H7 (cell line): ENCODE data around the gene GSN. TPM values are rescaled to one million over a fixed set of nuclear protein-coding genes. Genes with fewer than 3 reads are reported as not detected.
"Not testable (repeated sequence)": the region's sequence is repeated elsewhere in the genome, so short reads cannot be mapped to it uniquely, and the experiment has no call there.

Experiments used
- DNase-seq: peaks from one replicate; pipeline ENCODE4 v3.0.0; 2012
- H3K27me3 ChIP-seq: 2 replicates; pipeline ENCODE4 v1.6.0; 2011; ENCODE audit warnings: mild to moderate bottlenecking, low read length; ENCODE audit not compliant: control insufficient read depth, insufficient read depth
- H3K36me3 ChIP-seq: replicated peaks from 2 replicates; pipeline ENCODE4 v1.5.1; 2011; ENCODE audit warnings: low read length; ENCODE audit not compliant: control insufficient read depth, insufficient read depth
- H3K4me3 ChIP-seq: 2 replicates; pipeline ENCODE4 v1.5.1; 2011; ENCODE audit warnings: low read depth, mild to moderate bottlenecking, control low read depth, low read length, moderate library complexity; ENCODE audit not compliant: insufficient read depth
- total RNA-seq: library from RNA; depleted of rRNA; stranded (reverse); fragments of >200 nt; shearing (Covaris generic); gene quantifications from 2 replicates; pipeline ENCODE4 v1.2.3, GENCODE V29; 2014

Gene GSN
- total RNA-seq, 1 experiment from 2014 or later, result 73.0 TPM

GRCh38 chr9:121284733-121285451 lies 16.9 kb downstream of the GSN start:
- Histone ChIP-seq H3K27me3 (peaks cover 72% of the 10 kb centered on the region), H3K4me3 (no peak overlapping the region), H3K36me3 (no peaks in the 10 kb centered on the region; the same call in 1 of the 2 replicates)
- no peak for DNase-seq

GRCh38 chr9:121285835-121286687 lies 18.1 kb downstream of the GSN start:
- H3K36me3 ChIP-seq, result no peaks in the 10 kb centered on the region; the same call in 1 of the 2 replicates
- no peak overlapping the region for H3K4me3 ChIP-seq
- peaks cover 61% of the 10 kb centered on the region for H3K27me3 ChIP-seq
- peak; percentile 68 for DNase-seq

- peaks cover 55% of the 10 kb centered on the region for H3K27me3 ChIP-seq
- no peak overlapping the region for H3K4me3 ChIP-seq
- H3K36me3 ChIP-seq, result no peaks in the 10 kb centered on the region; the same call in 1 of the 2 replicates
- DNase-seq, result no peak
Measured at GRCh38 chr9:121286688-121286972, 18.7 kb downstream of the GSN start.

- DNase-seq, result peak; percentile 85
- H3K27me3 ChIP-seq, result peaks cover 52% of the 10 kb centered on the region
- H3K36me3 ChIP-seq, result no peaks in the 10 kb centered on the region
- H3K4me3 ChIP-seq, result peak overlapping the region; percentile 14; the same call in 1 of the 2 replicates
Measured at GRCh38 chr9:121286973-121287741, 19.2 kb downstream of the GSN start.

- Histone ChIP-seq H3K36me3 (no peaks in the 10 kb centered on the region), H3K4me3 (no peak overlapping the region), H3K27me3 (peaks cover 43% of the 10 kb centered on the region)
- no peak for DNase-seq
Measured at GRCh38 chr9:121288673-121289025, 20.7 kb downstream of the GSN start.

- DNase-seq, result peak; percentile 78
- Histone ChIP-seq H3K27me3 (peaks cover 38% of the 10 kb centered on the region), H3K36me3 (no peaks in the 10 kb centered on the region), H3K4me3 (no peak overlapping the region)
Measured at GRCh38 chr9:121289026-121289771, 21.2 kb downstream of the GSN start.

- no peak for DNase-seq
- H3K4me3 ChIP-seq, result no peak overlapping the region
- H3K36me3 ChIP-seq, result no peaks in the 10 kb centered on the region
- peaks cover 31% of the 10 kb centered on the region for H3K27me3 ChIP-seq
Measured at GRCh38 chr9:121289772-121290370, 21.9 kb downstream of the GSN start.

- DNase-seq, H3K4me3 ChIP-seq, H3K36me3 ChIP-seq: not testable (repeated sequence)
- H3K27me3 ChIP-seq, result peaks cover 14% of the 10 kb centered on the region
Measured at GRCh38 chr9:121291536-121291935, 23.6 kb downstream of the GSN start.

- H3K4me3 ChIP-seq, result no peak overlapping the region
- H3K36me3 ChIP-seq, result no peaks in the 10 kb centered on the region
- no peak for DNase-seq
- peaks cover 13% of the 10 kb centered on the region for H3K27me3 ChIP-seq
Measured at GRCh38 chr9:121292051-121292450, 24.1 kb downstream of the GSN start.

GRCh38 chr9:121292801-121293241 lies 24.9 kb downstream of the GSN start:
- no peak overlapping the region for H3K4me3 ChIP-seq
- H3K27me3 ChIP-seq, result peaks cover 13% of the 10 kb centered on the region
- no peaks in the 10 kb centered on the region for H3K36me3 ChIP-seq
- DNase-seq, result no peak

GRCh38 chr9:121294151-121294743 lies 26.3 kb downstream of the GSN start:
- no peaks in the 10 kb centered on the region for H3K36me3 ChIP-seq
- no peak for DNase-seq
- H3K4me3 ChIP-seq, result no peak overlapping the region
- peaks cover 4% of the 10 kb centered on the region for H3K27me3 ChIP-seq

GRCh38 chr9:121294866-121295661 lies 27.1 kb downstream of the GSN start:
- H3K36me3 ChIP-seq, result no peaks in the 10 kb centered on the region
- no peak for DNase-seq
- no peak overlapping the region for H3K4me3 ChIP-seq
- peaks cover 6% of the 10 kb centered on the region for H3K27me3 ChIP-seq

GRCh38 chr9:121295662-121296191 lies 27.8 kb downstream of the GSN start:
- peaks cover 13% of the 10 kb centered on the region for H3K27me3 ChIP-seq
- H3K4me3 ChIP-seq, result no peak overlapping the region

More at GRCh38 chr9:121295662-121296191, 27.8 kb downstream of the GSN start:
- no peaks in the 10 kb centered on the region for H3K36me3 ChIP-seq
- no peak for DNase-seq
